HG02678 (cell line): ENCODE results near the gene SPATA9.
A peak's percentile ranks its signal among the peaks of the same experiment; 100 is the strongest.
"Not testable (repeated sequence)": the region's sequence is repeated elsewhere in the genome, so short reads cannot be mapped to it uniquely, and the experiment has no call there.

Source experiments
- ATAC-seq: cut with Tn5 transposase; IDR thresholded peaks from one replicate; pipeline ENCODE4 v1.9.1; 2021; ENCODE audit warnings: mild to moderate bottlenecking, moderate library complexity; ENCODE audit not compliant: unreplicated experiment

SPATA9 gene

DNA sequence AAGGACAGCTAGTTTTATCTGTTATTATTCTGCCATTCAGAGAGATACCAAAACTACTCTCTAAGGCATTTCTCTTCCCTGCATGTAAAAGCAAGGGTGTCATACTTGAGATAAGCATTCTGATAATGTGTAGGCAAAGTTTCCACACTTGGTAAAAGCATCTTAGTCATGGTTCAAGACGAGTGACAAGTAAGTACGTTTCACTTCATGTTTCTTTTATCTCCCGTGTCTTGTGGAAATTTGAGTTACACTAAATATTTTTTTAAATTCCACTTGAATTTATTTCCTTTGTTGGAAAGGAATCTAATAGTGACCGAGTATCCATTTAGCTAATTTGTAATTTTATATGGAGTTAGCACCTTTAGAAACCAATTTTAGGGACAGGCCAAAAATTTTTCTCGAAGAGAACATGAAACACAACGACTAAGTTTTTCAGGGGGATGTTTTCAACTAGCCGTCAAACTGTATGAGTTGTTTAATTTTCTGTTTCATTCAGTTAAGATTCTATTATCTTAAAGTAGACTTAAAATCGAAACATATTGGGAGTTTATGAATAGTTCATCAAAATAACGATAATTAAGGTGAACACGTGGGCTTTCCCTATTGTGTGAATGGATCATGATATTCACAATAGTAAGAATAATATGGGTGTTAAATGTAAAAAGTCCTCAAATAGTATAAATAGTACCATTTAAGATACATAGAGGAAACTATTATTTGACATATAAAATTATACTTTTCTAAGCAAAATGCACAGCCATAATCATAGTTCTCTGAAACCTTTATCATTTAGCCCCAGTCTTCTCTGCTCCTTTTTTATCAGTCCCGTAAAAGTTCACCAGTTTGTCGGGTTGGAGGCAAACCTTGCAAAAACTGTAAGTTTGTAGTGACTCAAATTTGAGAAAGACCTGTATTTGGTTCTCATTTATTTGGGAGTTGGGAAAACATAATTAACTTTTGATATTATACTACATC lies 34.6 kb downstream of the SPATA9 start:
- no peak for ATAC-seq

DNA sequence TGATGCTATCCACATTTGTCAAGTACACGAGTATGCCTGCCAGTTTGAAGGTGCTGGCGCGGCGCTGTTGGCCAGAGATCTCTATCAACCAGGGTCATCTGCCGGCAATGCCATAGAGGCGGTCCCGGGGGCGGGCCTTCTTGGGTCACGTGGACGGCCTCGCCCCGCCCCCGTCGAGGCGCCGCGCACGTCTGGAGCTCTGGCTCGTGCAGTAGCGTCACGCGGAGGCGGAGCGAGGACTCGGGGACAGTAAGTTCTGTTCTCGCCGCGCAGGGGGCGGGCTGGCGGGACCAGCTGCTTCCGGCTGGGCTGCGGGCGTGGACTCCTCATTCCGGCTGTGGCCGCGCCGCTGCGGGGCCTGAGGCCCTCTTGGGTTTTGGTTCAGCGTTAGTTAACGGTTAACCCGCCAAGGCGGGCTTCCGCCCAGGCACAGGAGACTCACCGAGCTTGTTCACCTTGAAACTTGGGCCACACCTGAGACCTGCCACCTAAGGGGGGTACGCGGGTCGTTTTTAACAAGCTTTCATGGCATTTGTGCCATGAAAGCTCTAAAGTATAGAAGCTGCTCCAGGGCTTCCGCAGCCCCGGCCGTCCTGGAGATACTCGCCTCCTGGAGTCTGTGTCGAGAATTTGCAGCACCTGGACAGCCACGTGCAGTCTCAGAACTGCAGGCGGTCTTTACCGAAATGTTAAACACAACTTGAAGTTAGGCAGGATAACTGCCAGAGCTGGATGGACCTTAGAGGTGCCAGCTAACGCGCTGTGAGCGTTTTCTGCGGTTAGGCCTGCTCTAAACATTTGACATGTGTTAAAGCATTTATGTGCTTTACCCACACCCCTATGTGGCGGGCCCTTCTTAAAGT lies 36.0 kb downstream of the SPATA9 start, which contains the start of gene RFESD:
TSS of gene RFESD (plus strand) at position 209 of the 863 bp plus-strand sequence. CDS start 5,495 bp downstream, outside the sequence.
- ATAC-seq: peak; percentile 97

DNA sequence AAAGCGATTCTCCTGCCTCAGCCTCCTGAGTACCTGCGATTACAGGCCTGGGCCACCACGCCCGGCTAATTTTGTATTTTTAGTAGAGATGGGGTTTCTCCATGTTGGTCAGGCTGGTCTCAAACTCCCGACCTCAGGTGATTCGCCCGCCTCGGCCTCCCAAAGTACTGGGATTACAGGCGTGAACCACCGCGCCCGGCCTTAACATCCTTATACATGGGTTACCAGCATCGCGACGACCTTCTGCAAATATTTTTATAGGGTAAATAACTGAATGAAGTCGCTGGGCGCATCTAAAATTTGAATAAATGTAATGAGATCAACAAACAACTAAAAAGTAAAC lies 36.6 kb downstream of the SPATA9 start:
- ATAC-seq: not testable (repeated sequence)

DNA sequence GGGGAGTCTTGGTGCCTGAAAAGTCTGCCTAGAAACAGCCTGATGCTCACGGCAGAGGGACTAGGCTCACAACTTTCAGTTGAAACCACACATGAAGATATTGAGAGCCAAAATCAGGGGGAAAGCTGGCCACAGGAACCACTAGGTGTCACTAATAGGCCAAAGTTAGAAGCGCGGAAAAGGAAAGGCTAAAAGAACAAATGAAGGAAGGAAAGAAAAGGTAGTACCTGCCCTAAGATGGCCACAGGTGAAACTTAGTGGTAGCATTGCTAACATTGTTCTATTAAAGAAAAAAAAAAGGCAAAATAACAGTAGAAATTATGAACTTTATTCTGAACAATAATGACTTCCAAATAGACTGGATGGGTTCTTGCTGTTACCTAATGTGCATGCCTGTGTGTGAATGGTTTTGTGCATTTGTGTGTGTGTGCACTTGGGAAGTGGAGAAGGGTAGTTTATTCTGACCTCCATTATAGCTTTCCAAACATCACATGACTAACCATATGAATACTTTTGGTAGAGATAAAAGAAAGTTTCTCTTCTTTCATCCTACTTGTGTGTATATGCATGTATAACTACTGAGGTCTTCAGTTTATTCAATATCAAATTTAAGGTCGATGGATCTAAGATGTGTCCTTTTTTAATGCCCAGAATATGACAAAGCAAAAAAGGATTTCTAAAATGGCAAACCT lies 38.3 kb downstream of the SPATA9 start:
- peak; percentile 34 for ATAC-seq

DNA sequence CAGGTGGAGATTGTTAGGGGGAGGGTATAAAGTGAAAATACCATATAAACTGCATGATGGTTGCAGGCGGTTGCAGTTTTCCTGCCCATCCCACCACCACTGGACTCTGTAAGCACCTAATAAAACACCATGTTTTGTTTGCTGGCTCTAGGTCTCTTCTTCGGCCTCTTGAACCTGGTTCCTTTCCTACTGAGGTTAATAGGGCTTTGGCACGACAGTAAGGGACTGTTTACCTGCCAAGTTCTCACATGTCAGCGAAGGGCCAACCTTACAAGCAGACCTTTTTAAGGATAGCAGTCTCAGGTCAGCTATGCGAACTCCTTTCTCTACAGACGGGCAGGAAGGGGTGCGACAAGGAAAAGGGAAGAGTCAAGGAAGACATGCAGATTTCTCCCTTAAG lies 39.6 kb downstream of the SPATA9 start:
- no peak for ATAC-seq

DNA sequence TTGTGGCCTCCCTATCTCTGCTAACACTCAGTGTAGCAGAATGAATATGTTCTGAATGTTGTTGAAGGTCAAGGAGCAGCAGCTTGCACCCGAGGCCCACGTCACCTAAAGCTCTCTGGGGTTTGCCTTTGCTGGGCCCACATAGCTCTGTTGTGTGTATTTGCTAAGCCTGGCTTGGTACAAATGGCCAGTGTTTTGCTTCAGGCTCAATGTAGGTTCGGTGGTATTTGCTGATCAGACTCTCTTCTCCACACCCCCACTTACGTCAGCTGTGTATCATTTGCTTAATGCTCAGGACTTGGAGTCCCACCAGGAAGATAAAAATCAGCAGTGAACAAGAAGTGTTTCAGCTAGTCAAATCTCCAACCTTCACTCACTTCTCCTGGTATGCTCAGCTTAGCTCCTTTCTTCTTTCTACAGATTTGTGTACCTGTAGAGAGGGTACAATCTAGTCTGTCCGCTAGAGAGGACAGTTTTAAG lies 41.0 kb downstream of the SPATA9 start:
- ATAC-seq: no peak

DNA sequence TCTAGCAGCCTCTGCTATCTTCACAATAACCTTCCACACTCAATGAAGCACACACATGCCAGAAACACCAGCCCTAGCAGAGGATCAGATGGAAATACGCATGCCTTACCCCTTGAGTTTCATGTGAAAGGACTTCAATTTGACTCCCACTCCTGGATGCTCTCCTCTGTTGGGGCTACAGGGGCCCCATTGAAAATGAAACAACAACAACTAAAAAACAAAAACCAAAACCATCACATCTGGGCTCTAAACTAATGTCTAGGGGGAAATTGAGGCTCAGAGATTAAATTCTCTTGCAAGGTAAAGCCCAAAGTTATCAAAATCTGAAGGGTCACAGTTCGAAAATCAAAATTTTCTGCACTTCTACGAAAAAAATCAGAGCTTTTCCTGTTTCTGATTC lies 44.2 kb downstream of the SPATA9 start:
- no peak for ATAC-seq

DNA sequence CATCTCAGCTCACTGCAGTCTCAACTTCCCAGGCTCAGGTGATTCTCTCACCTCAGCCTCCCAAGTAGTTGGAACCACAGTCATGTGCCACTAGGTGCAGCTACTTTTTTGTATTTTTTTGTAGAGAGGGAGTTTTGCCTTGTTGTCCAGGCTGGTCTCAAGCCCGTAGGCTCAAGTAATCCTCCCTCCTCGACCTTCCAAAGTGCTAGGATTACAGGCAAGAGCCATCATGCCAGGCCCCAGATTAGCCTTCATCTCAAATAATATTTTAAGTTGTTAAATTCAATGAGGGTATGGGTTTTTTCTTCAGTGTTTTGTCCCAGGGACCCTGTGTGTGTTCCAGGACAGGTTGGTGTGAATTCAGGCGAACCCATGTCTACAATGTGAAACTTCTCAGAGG lies 48.7 kb downstream of the SPATA9 start:
- no peak for ATAC-seq

DNA sequence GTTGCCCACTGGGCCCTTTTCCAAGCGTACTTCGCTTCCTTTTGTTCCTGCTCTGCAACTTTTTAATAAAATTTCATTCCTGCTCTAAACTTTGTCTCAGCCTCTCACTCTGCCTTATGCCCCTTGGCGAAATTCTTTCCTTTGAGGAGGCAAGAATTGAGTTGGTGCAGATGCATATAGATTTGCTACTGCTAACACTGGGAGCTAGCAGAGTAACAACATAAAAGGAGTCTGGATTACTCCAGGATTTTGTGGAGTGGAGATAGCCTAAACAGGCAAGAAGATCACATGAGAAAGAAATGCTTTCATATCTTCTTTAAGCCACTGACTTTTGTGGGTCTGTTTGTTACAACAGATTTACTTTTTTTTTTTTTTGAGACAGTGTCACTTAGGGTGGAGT lies 49.1 kb downstream of the SPATA9 start:
- ATAC-seq: no peak

DNA sequence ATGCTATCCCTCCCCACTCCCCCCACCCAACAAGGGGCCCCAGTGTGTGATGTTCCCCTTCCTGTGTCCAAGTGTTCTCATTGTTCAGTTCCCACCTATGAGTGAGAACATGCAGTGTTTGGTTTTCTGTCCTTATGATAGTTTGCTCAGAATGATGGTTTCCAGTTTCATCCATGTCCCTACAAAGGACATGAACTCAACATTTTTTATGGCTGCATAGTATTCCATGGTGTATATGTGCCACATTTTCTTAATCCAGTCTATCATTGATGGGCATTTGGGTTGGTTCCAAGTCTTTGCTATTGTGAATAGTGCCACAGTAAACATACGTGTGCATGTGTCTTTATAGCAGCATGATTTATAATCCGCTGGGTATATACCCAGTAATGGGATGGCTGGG lies 49.8 kb downstream of the SPATA9 start:
- not testable (repeated sequence) for ATAC-seq

DNA sequence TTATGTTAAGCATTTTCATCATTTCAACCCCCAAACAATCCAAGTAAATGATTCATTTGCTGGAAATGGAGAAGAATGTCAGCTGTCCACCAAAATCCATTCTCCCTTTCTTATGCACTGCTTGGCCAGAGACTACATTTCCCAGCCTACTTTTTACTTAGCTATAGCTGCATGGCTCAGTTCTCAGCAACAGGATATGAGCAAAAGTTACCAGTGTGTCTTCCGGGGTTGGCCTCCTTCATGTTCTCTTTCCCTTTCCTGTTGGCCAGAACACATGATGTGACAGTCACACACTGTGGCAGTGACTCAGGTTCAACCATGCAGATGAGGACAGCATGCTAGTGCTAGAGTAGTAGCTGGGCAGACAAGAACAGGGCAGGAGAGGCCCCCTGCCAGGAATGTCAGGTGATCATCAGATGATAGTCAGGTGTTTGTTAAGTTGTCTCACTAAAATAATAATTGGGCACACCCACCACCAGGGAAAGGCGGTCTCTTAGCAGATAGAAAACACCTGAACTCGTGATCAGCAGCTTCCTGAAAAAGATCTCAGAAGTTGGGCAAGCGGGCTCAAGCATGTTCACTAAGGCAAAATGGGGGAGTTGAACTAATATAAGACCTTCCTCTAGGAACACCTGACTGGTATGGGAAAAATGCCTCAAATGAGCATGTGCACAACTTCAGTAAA lies 50.7 kb downstream of the SPATA9 start:
- ATAC-seq: peak; percentile 90

DNA sequence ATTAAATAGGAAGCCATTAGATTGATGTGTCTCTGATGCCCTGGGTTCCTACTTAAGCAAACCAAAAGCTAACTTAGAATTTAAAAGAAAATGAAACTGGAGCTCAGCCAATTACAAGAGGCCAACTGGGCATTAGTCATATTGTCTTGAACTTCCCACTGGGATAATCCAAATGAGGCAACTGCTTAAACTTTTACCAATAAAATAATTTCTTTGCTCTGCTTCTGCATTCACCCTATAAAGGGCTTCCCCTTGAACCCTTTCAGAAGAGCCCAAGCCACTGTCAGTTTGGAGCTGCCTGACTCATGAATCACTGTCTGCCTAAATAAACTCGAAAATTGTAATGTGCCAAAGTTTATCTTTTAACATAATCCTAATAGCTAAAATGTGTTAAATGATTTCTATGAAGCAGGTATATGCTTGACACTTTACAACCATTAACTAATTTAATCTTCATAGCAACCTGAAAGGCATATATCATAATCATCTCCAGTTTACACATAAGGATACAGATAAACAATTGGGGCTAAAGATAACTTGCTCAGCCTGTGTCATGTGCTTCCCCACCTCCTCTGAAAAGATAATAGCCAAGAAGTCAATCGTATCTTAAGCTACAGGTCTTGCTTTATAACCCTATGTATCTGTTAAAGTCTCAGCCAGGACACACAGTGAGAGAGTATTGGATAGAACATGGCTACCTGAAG lies 51.4 kb downstream of the SPATA9 start:
- no peak for ATAC-seq

DNA sequence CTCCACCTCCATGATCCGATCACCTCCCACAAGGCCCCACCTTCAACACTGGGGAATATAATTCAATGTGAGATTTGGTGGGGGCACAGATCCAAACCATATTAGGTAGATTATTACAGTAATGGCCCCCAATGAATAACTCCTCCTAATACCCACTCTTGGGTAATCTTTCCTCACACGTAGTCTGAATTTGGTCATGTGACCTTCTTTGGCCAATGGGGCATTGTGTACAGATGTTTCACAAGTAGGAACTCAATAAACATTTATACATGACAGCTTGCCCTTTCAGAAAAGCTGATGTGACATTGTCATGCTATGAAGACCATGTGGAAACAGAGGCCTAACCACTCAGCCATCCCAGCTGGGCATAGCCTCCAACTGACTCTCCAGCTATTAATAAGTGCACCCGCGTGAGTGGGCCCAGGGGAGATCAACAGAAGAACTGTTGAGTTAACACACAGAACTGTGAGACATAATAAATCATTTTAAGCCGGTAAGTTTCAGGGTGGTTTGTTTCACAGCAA lies 52.3 kb downstream of the SPATA9 start:
- ATAC-seq: no peak

DNA sequence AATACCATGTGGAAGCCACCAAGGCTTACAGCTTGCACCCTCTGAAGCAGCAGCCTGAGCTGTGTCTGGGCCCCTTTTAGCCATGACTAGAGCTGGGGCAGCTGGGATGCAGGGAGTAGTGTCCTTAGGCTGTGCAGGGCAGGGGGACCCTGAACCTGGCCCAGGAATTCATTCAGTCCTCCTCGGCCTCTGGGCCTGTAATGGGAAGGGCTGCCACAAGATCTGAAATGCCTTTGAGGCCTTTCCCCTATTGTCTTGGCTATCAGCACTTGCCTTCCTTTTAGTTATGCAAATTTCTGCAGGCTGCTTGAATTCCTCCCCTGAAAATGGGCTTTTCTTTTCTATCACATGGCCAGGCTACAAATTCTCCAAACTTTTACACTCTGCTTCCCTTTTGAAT lies 53.9 kb downstream of the SPATA9 start:
- ATAC-seq: no peak

DNA sequence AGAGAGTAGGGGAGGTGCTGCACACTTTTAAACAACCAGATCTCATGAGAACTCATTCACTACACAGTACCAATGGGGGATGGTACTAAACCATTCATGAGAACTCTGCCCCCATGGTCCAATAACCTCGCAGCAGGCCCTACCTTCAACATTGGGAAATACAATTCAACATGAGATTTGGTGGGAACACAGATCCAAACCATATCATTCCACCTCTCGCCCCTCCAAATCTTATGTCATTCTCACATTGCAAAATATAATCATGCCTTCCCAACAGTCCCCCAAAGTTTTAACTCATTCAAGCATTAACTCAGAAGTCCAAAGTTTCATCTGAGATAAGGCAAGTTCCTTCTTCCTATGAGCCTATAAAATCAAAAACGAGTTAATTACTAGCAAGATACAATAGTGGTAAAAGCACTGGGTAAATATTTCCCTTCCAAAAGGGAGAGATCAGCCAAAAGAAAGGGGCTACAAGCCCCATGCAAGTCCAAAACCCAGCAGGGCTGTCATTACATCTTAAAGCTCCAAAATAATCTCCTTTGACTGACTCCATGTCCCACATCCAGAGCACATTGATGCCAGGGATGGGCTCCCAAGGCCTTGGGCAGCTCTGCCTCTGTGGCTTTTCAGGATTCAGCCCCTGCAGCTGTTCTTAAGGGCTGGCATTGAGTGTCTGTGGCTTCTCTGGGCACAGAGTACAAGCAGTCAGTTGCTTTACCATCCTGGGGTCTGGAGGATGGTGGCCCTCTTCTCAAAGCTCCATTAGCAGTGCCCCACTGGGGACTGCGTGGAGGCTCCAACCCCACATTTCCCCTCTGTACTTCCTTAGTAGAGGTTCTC lies 54.6 kb downstream of the SPATA9 start:
- ATAC-seq: no peak

DNA sequence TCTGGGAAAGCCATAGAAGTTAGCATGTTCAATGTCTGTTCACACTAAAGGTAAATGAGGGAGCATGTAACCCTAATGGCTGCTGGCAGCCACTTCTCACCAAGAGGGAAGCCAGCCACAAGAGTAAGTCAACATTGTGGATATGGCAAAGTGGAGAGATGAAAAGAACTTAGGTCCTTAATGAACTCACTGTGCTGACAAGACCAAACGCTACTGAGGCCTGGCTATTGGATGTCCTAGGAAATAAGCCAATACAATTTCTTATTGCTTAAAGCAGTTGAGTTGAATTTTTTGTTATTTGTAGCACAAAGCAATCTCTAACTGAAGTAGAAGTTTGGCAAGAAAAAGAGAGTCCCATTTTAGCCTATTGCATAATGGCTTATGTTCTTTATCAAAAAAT lies 56.1 kb downstream of the SPATA9 start:
- ATAC-seq: no peak

DNA sequence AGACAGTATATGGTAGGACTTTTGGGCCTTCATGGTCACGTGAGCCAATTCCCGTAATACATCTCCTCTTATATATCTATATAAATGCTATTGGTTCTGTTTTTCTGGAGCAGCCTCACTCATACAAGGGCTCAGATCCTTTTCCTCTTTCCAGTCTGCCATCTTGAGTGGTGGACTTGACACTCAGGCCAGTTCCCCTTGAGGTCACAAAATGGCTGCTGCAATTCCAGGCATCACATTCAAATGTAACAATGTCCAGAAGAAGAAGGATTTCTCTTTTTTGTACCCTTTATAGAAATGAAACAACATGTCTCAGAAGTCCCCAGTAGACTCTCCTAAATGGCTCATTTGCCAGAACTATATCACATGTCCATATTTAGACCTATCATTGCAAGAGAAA lies 58.4 kb downstream of the SPATA9 start:
- no peak for ATAC-seq

DNA sequence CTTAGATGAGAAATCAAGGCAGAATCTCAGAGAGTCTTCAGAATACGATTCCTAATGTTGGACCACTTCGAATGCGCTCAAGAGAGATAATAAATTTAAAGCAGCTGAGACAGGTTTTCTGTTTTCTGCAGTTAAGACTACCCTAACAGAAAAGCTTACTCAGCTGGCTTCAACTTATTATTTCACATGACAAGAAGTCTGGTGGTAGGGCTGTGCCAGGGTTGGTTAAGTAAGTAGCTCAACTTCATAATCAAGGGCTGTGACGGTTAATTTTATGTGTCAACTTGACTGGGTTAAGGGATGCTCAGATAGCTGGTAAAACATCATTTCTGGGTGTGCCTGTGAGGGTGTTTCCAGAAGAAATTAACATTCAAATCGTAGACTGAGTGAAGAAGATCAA lies 59.1 kb downstream of the SPATA9 start:
- ATAC-seq: no peak
